ENCODE data around the gene MAP3K12.
A peak's percentile ranks its signal among the peaks of the same experiment; 100 is the strongest.

The MAP3K12 gene

GRCh38 chr12:53492830-53493609, 6.2 kb downstream of the MAP3K12 start:
- peak; percentile 90 for DNase-seq (ENCODE audit: low read depth, low spot score)
- in situ Hi-C loops (cut with HindIII; ENCODE audit: low sequenced_read_pairs): no loop called here
- H3K4me3 ChIP-seq (ENCODE audit: low read depth, low read length): peak overlapping the region; percentile 42
- TF ChIP-seq CTCF (IDR thresholded peaks at IDR 0.05; ENCODE audit: low read depth, low read length): no peak

GRCh38 chr12:53492188-53492587, 7.1 kb downstream of the MAP3K12 start:
- DNase-seq (ENCODE audit: low read depth, low spot score): no peak
- TF ChIP-seq CTCF (IDR thresholded peaks at IDR 0.05; ENCODE audit: low read depth, low read length): no peak
- H3K4me3 ChIP-seq (ENCODE audit: low read depth, low read length): peak overlapping the region; percentile 42
- in situ Hi-C loops (cut with HindIII; ENCODE audit: low sequenced_read_pairs): no loop called here

GRCh38 chr12:53489242-53489864, 9.9 kb downstream of the MAP3K12 start:
- no peak for DNase-seq (ENCODE audit: low read depth, low spot score)
- H3K4me3 ChIP-seq (ENCODE audit: low read depth, low read length): no peak overlapping the region
- TF ChIP-seq CTCF (IDR thresholded peaks at IDR 0.05; ENCODE audit: low read depth, low read length): no peak
- in situ Hi-C loops (cut with HindIII; ENCODE audit: low sequenced_read_pairs): no loop called here

- no peak overlapping the region for H3K4me3 ChIP-seq (ENCODE audit: low read depth, low read length)
- no peak for TF ChIP-seq CTCF (IDR thresholded peaks at IDR 0.05; ENCODE audit: low read depth, low read length)
- no peak for DNase-seq (ENCODE audit: low read depth, low spot score)
- in situ Hi-C loops (cut with HindIII; ENCODE audit: low sequenced_read_pairs): no loop called here
Observed at GRCh38 chr12:53486736-53487487, 12.3 kb downstream of the MAP3K12 start.

- no peak overlapping the region for H3K4me3 ChIP-seq (ENCODE audit: low read depth, low read length)
- in situ Hi-C loops (cut with HindIII; ENCODE audit: low sequenced_read_pairs): no loop called here
- DNase-seq (ENCODE audit: low read depth, low spot score): no peak
- TF ChIP-seq CTCF (IDR thresholded peaks at IDR 0.05; ENCODE audit: low read depth, low read length): no peak
Observed at GRCh38 chr12:53485955-53486735, 13.1 kb downstream of the MAP3K12 start.
